Calu3 (cell line): ENCODE results near the gene ERGIC1. TPM values are rescaled to one million over a fixed set of nuclear protein-coding genes. Genes with fewer than 3 reads are reported as not detected.

Experiments used
- BruUV-seq: library from RNA; stranded (reverse); fragments of 400-500 nt; replicated peaks from 2 replicates; lab custom pipeline; 2021; lab: Mats Ljungman, UMichigan
- CTCF ChIA-PET: fragments of 300-600 bp; sonication (Branson Sonifier 250); formaldehyde crosslinking; loops from one replicate; lab custom pipeline; 2022; ENCODE audit warnings: antibody characterized with exemption; lab: Charles Lee
- DNase-seq: peaks from one replicate; pipeline ENCODE4 v3.0.0; 2022
- H3K27ac Mint-ChIP-seq: one replicate; pipeline ENCODE4 v1.8.0; 2022; ENCODE audit warnings: mixed read lengths; ENCODE audit not compliant: unreplicated experiment
- H3K27me3 Mint-ChIP-seq: one replicate; pipeline ENCODE4 v1.8.0; 2022; ENCODE audit warnings: mixed read lengths; ENCODE audit not compliant: unreplicated experiment
- H3K36me3 Mint-ChIP-seq: one replicate; pipeline ENCODE4 v1.8.0; 2022; ENCODE audit warnings: mild to moderate bottlenecking, moderate library complexity, mixed read lengths; ENCODE audit not compliant: insufficient read depth, unreplicated experiment
- H3K4me1 Mint-ChIP-seq: one replicate; pipeline ENCODE4 v1.8.0; 2022; ENCODE audit warnings: mild to moderate bottlenecking, low read depth, mixed read lengths; ENCODE audit not compliant: unreplicated experiment
- H3K4me3 Mint-ChIP-seq: one replicate; pipeline ENCODE4 v1.8.0; 2022; ENCODE audit warnings: mild to moderate bottlenecking, low read depth, moderate library complexity, mixed read lengths; ENCODE audit not compliant: unreplicated experiment
- H3K9me3 Mint-ChIP-seq: one replicate; pipeline ENCODE4 v1.8.0; 2022; ENCODE audit warnings: low read depth, mixed read lengths; ENCODE audit not compliant: unreplicated experiment
- intact Hi-C: fragments of 100-400 bp; cut with micrococcal nuclease; formaldehyde crosslinking; loops from one replicate; pipeline ENCODE4 v1.10.0; 2022; ENCODE audit not compliant: unreplicated experiment
- total RNA-seq: library from RNA; stranded (reverse); gene quantifications from 2 replicates; pipeline ENCODE4 v1.2.3, GENCODE V29; 2022
- TF ChIP-seq, protein P1 (sequence below): fragments of 200-600 bp; IDR thresholded peaks from one replicate; pipeline ENCODE4 v1.8.0; 2022; ENCODE audit warnings: antibody characterized with exemption; ENCODE audit not compliant: unreplicated experiment

The ERGIC1 gene
- total RNA-seq, 1 experiment from 2014 or later: 235 TPM

DNA sequence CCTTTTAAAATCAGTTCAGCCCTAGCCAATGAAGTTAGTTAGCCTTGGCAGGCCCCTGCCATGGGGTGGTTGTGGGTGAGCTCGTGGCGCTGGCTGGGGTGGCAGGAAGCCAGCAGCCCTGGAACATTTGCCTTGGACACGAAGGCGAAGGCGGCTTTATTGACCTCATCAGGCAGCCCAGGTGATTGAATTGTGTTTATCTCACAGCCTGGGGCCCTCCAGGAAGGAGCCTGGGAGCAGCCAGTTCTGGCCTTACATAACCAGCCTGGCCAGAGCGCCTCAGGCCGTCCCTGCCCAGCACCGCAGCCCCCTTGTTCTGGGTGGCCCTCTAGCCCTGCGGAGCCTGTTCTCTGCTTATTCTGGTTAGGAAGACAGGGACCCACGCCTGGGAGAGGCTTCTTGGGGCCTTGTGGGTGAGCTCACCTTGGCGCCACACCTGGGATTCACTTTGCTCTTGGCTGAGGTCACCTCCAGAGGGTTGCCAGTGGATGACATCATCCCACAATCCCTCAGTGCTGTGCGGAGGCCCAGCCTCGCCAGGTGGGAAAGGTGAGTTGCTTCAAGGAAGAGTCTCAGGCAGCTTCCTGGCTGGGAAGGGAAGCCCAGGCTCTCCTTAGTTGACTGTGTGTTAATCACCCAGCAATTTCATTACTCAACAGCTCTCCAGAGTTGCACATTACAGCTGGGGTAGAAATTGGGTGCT is 70.7 kb downstream of the ERGIC1 start:
- Mint-ChIP-seq H3K4me3 (peak overlapping the region; percentile 43), H3K9me3 (no peaks in the 10 kb centered on the region), H3K27ac (peak overlapping the region; percentile 98), H3K4me1 (peaks cover 47% of the 10 kb centered on the region), H3K27me3 (no peaks in the 10 kb centered on the region), H3K36me3 (peaks cover 66% of the 10 kb centered on the region)
- peak; percentile 92 for DNase-seq
- intact Hi-C loops: loop anchor here (5.0 to 10.0 kb wide), 2 partner anchors 70 to 172 kb away; partner anchors contain the start of gene ERGIC1
- TF ChIP-seq, protein P1, sequence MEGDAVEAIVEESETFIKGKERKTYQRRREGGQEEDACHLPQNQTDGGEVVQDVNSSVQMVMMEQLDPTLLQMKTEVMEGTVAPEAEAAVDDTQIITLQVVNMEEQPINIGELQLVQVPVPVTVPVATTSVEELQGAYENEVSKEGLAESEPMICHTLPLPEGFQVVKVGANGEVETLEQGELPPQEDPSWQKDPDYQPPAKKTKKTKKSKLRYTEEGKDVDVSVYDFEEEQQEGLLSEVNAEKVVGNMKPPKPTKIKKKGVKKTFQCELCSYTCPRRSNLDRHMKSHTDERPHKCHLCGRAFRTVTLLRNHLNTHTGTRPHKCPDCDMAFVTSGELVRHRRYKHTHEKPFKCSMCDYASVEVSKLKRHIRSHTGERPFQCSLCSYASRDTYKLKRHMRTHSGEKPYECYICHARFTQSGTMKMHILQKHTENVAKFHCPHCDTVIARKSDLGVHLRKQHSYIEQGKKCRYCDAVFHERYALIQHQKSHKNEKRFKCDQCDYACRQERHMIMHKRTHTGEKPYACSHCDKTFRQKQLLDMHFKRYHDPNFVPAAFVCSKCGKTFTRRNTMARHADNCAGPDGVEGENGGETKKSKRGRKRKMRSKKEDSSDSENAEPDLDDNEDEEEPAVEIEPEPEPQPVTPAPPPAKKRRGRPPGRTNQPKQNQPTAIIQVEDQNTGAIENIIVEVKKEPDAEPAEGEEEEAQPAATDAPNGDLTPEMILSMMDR: no peak
- CTCF ChIA-PET: interaction anchor here (0.6 to 3.4 kb wide), 16 partner anchors 23 to 443 kb away, joined by 3 to 19 read pairs (median 4); partner anchors contain the start of gene DUSP1
- no TSS peak for BruUV-seq

DNA sequence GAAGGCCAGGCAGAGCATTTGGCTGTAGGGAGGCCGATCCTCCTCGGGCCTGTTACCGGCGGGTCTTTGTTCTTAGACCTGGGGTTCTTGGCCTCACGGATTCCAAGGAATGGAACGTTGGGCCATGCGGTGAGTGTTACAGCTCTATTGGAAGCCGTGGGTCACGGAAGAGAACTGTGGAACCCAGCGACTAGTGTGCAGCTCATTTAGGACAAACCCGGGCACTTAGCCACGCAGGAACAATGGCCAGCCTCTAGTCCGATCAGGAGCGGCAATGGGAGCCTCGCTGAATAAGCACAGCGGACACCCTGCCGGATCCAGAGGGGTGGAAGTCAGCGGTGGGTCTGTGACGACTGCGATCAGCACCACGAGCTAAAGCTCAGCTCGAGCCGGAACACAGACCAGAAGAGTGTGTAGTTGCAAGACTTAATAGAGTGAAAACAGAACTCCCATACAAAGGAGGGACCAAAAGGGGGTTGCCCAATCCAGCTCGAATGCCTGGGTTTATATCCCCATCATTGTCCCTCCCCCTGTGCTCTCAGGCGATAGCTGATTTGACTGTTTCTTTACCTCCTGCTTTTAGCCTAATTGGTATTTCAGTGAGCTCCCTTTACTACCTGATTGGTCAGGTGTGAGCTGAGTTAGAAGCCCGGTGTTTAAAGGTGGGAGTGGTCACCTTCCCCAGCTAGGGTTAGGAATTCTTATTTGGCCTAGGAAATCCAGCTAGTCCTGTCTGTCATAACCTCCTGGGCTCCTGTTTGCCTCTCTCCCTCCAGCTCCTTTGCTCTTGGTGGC is 71.5 kb downstream of the ERGIC1 start:
- peaks cover 60% of the 10 kb centered on the region for H3K36me3 Mint-ChIP-seq
- TF ChIP-seq, protein P1: no peak
- H3K27ac Mint-ChIP-seq: peak overlapping the region; percentile 98
- peak overlapping the region; percentile 43 for H3K4me3 Mint-ChIP-seq
- H3K27me3 Mint-ChIP-seq: no peaks in the 10 kb centered on the region
- CTCF ChIA-PET: interaction anchor here (0.6 to 3.4 kb wide), 12 partner anchors 24 to 444 kb away, joined by 3 to 19 read pairs (median 4); partner anchors contain the start of gene DUSP1
- BruUV-seq: TSS peak; percentile 93
- intact Hi-C loops: loop anchor here (10.0 kb wide), 1 partner anchor 71 kb away; the partner anchor contains the start of gene ERGIC1
- DNase-seq: no peak
- H3K4me1 Mint-ChIP-seq: peaks cover 47% of the 10 kb centered on the region
- no peaks in the 10 kb centered on the region for H3K9me3 Mint-ChIP-seq

DNA sequence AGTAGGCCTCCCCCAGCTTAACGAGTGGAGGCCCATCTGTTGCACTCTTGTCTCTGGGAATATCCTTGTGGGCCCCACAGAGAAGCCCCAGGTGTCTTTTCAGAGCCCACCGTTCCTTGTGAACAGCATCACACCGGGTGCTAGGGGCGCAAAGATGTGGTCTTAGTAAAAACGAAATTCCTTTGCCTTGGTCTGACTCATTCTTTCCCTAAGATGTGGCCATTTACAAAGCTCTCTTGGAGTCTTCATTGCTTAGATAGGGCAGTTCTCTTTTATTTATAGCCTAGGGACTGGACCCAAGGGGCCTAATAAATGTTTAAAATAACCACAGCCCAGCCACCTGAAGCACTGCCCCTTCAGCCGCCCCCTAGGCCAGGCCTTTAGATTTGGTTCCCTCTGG is 72.4 kb downstream of the ERGIC1 start:
- no TSS peak for BruUV-seq
- H3K27ac Mint-ChIP-seq: peak overlapping the region; percentile 98
- H3K27me3 Mint-ChIP-seq: no peaks in the 10 kb centered on the region
- no peak for DNase-seq
- no peak overlapping the region for H3K4me3 Mint-ChIP-seq
- TF ChIP-seq, protein P1: no peak
- intact Hi-C loops: loop anchor here (10.0 kb wide), 1 partner anchor 72 kb away; the partner anchor contains the start of gene ERGIC1
- peaks cover 60% of the 10 kb centered on the region for H3K36me3 Mint-ChIP-seq
- peaks cover 47% of the 10 kb centered on the region for H3K4me1 Mint-ChIP-seq
- no peaks in the 10 kb centered on the region for H3K9me3 Mint-ChIP-seq
- CTCF ChIA-PET: interaction anchor here (2.9 to 3.4 kb wide), 2 partner anchors 129 to 192 kb away, joined by 17 read pairs; no protein-coding TSS in a partner anchor

DNA sequence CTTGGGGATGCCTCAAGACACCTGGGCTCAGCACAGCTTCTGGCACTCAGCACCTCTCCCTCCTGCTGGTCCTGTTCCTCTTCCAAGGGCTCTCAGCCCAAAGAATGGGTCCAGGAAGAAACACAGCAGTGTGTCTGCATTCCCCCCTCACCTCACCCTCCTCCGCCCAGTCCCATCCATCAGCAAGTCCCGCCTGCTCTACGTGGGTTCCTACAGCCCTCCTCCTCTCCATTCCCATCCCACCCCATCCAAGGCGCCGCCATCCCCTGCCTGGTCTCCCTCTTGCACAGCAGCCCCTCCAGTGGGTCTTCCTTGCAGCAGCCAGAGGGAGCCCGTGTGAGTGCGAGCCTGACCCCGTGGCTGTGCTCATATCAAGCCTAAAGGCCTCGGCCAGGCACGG is 72.8 kb downstream of the ERGIC1 start:
- Mint-ChIP-seq H3K27ac (no peak overlapping the region), H3K4me1 (peaks cover 45% of the 10 kb centered on the region), H3K27me3 (no peaks in the 10 kb centered on the region), H3K4me3 (no peak overlapping the region), H3K36me3 (peaks cover 61% of the 10 kb centered on the region), H3K9me3 (no peaks in the 10 kb centered on the region)
- DNase-seq: no peak
- TF ChIP-seq, protein P1: no peak
- CTCF ChIA-PET: no interaction called here
- no TSS peak for BruUV-seq
- intact Hi-C loops: loop anchor here (10.0 kb wide), 1 partner anchor 72 kb away; the partner anchor contains the start of gene ERGIC1
